Suppressor macrophage treated with lipopolysaccharide for 4 hours (primary cell): Measurements from ENCODE around the gene C16orf95.

Experiments
- DNase-seq: peaks from one replicate; pipeline ENCODE4 v3.0.0-alpha.2; 2020

C16orf95 gene

DNA sequence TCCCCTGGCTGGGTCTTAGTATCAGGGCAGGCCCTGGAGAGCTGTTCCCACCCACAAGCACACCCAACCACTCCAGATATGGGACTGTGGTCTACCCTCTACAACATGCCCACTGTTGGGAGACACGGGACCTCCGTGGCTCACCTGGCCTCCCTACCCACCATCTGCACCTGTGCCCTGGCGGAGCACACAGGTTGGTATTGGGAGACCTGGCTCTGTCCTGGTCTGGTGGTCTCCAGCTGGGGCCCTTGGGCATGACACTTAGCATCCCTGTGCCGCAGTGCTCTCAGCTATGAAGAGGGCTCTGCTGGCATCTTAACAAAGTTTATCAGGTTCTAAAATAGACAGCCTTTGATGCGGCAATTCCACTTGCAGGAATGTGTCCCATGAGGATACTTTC, 5.8 kb downstream of the C16orf95 start:
- no peak for DNase-seq

DNA sequence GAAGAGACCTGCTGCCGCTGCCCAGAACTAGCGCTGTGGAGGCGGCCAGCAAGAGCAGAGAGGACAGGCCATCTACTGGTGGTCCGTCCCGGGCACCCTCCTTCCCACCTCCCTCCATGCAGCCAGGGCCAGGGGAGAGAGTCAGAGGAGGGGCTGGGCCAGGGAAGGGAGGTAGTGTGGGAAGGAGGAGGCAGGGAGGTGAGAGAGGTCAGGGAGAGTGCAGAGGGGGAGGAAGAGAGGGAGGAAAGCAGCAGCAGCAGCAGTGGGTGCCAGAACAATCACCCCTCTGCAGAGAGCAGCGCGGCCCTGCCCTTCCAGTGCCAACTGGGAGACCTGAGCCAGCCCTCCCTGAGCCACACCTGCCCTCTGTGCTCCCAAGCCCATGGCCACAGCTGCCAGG, 6.6 kb downstream of the C16orf95 start:
- no peak for DNase-seq

GRCh38 chr16:87309620-87310525, 7.3 kb downstream of the C16orf95 start:
- DNase-seq, result no peak

DNA sequence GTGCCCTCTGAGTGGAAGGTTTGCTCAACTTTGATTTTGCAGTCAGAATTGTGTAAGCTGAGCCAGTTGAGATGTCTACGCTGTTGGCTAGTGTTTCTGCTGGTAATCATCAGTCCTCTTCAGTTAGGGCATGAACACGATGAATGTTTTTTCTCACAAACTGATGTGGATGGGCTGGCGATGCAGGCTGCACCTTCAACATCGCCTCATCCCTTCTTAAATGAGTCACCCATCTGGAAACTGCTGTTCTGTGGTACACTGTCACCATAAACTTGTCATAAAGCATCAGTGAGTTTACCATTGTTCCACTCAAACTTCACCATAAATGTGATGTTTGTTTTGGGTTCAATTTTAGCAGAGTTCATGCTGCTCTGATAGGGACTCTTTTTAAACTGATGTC, 8.4 kb downstream of the C16orf95 start:
- no peak for DNase-seq

DNA sequence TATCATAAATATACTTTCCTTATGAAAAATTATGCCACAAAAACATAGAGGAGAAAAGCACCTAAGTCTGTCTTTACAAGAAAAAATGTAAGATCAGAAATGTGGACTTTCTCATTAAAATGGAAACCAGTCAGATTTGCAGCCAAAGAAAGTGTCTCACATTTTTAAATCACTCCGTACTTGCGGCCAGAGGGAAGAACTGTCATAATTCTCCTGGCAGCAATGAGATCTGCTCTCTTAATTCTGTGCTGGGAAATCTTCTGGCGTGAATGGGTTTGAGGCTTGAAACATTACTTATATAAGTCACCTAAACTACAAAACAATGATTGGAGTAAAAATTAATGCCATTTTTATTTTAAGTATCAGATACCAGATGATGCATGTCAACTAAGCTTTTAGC, 10.7 kb downstream of the C16orf95 start:
- no peak for DNase-seq

GRCh38 chr16:87305505-87306391, 11.4 kb downstream of the C16orf95 start:
- no peak for DNase-seq

DNA sequence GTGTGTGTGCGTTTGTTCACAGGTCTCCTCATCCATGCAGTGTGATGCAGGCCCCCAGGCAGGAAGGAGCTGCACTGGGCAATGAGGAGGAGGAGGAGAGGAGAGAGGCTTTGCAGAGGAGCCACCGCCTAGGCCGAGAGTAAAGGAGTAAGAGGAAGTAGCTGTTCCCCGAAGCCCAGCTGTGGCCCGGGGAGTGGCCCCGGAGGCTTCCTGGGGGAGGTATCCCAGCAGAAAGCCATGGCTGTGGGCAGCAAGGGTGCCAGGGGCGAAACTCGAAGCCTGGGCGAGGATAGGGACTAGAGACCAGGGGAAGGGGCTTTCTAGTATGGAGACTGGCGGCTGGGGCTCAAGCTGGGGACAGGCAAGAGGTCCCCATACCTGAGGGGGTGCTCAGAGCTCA, 12.2 kb downstream of the C16orf95 start:
- DNase-seq, result no peak

DNA sequence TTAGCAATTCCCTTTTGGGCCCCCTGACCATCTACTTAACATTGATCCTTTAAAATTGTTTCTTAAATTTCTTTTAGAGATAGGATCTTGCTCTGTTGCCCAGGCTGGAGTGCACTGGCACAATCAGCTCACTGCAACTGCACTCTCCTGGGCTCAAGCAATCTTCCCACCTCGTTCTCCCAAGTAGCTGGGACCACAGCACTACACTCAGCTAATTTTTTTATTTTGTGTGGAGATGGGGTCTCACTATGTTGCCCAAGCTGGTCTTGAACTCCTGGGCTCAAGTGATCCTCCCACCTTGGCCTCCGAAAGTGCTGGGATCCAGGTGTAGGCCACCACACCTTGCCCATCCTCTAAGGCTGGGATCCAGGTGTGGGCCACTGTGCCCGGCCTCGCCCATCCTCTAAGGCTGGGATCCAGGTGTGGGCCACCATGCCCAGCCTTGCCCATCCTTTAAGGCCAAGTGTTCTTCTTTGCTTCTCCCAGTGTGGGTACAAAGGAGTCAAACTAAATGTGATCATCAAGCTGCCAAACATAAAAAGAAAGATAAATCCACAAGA, 13.2 kb downstream of the C16orf95 start:
- no peak for DNase-seq

DNA sequence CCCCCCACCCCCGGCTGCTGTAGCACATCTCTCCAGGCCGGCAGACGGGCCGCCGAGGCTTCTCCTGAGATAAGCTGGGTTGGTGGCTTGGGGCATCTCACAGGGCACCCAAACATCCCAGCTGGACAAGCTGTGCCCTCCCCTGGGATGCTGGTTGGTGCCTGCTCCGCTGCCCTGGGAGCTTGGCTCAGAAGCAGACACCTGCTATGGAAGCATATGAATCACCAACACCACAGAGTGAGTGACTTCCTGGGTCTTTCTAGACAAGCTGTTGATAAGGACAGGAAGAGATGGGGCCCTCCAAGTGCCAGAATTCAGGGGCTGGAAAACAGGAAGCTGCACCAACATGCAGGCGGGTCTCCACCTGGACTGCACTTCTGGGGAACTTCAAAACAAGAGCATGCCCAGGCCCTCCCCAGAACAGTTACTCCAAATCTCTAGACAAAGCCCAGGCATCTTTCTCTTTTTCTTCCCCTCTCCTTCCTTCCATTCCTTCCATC, 13.7 kb downstream of the C16orf95 start:
- DNase-seq, result no peak

- DNase-seq, result no peak
These were observed 18.2 kb downstream of the C16orf95 start for GRCh38 chr16:87298857-87299465.

DNA sequence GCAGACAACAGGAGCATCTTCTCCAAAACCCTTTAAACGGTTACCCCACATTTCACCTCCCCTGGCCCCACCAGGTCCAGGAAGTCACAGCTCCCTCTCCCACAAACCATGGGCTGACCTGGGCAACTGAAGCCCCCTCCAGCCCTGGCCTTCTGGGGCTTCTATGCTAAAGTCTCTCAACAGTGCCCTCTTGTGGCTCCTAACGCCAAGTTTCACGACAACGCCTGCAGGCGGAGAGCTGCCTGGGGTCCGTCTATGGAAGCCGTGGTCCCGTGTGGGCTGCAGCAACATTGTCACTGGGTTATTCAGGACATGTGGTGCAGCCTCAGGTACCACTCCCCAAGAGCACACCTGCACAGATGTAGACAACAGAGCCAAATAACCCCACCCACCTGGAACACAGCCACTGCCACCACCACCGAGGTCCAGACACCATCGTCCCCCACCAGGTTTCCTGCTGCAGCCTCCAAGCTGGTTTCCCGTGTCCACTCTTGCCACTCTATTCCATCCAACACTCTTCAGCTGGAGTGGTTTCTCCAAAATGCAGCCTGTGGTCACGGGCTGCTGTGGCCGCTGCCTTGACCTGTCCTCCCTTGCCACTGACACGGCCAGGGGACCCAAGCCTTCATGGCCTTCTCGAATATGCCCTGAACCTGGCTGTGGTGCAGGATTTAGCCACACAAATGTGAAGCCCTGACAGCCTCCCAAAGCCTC, 19.1 kb downstream of the C16orf95 start:
- DNase-seq, result peak; percentile 48

DNA sequence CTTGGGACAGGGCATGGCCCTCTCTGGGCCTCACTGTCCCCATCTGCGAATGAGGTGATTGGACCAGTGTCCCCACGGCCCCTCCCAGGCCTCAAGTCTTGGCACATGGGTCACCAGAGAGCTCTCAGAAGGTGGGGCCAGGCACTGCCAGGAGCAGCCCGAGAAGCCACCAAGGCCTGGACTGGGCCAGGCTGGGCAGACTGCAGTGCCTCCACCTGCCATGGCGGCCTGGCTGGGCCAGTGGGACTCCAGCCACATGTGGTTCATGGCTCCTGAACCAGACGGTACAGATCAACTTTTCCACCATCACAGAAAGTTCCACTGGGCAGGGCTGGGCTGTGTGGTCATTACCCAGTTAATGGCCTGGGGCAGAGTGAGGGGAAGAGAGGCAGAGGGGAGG, 19.8 kb downstream of the C16orf95 start:
- no peak for DNase-seq

GRCh38 chr16:87295661-87296531, 21.3 kb downstream of the C16orf95 start:
- no peak for DNase-seq

GRCh38 chr16:87295259-87295658, 21.9 kb downstream of the C16orf95 start:
- DNase-seq, result peak; percentile 3

DNA sequence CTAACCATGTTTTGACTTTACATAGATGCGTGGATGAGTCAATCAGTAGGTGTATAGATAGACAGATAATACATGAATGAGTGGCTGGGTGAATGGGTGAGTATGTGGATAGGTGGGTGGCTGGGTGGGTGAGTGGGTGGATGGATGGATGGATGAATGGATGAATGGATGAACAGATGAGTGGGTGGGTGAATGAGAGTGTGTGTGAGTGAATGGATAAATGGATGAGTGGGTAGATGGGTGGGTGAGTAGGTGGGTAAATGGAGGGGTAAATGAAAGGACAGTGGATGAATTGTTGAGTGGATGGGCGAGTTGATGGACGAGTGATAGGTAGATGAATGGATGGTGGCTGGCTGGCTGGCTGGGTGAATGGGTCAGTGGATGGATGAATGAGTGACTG, 23.2 kb downstream of the C16orf95 start:
- no peak for DNase-seq

DNA sequence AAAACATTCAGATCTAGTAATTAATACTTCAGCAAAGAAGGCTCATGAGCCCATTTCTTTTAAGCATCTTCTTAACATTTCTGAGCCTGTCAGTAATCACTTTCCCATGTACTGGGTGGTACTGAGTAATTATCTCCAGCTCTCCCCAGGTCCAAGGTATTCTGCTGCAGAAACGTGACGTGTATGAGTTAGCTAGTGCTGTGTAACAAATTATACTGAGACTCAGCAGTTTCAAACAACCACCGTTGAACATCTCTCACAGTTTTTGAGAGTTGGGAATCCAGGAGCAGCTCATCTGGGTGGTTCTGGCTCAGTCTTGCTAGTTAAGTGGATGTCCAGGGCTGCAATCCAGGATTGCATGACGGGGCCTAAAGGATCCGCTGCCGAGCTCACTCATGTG, 25.2 kb downstream of the C16orf95 start:
- no peak for DNase-seq

GRCh38 chr16:87288753-87289362, 28.3 kb downstream of the C16orf95 start:
- DNase-seq, result no peak

DNA sequence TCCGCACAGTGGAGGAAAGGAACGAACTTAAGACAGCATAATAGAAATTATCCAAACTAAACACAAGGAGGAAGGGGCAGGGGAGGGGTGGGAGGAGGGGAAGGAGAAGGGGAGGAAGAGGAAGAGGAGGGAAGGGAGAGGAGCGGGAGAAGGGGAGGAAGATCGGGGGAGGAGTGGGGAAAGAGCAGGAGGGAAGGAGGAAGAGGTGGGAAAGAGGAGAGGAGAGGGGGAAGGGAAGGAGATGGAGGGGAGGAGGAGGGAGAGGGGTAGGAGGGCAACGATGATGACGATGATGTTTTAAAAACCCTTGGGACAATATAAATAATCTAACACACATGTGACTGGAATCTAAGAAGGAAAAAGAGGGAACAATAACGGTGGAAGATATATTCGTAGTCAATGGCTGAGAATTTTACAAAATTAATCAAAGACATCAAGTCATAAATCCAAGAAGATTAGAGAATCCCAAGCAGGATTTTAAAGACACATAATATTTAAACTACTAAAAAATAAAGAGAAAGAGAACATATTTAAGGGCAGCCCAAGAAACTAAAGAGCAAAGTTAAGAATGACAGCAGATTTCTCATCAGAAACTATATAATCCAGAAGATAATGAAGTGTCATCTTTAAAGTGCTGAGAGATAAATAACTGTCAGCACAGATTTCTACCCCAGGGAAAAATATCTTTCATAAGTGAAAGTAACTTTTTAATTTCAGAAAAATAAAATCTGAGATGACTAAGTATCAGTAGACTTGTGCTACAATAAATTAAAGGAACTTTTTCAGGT, 30.2 kb downstream of the C16orf95 start:
- DNase-seq, result no peak

- no peak for DNase-seq
These were observed 33.0 kb downstream of the C16orf95 start for GRCh38 chr16:87284183-87284582.

- no peak for DNase-seq
These were observed 38.0 kb downstream of the C16orf95 start for GRCh38 chr16:87279094-87279658.
